ENCODE measurements around the gene AUH.
A peak's percentile ranks its signal among the peaks of the same experiment; 100 is the strongest.

Gene AUH

GRCh38 chr9:91197232-91198181 is 164.2 kb downstream of the AUH start:
- no peak for DNase-seq (ENCODE audit: low read depth)
- H3K4me3 ChIP-seq (ENCODE audit: low read depth, low read length) = no peak overlapping the region
- TF ChIP-seq, protein P1, sequence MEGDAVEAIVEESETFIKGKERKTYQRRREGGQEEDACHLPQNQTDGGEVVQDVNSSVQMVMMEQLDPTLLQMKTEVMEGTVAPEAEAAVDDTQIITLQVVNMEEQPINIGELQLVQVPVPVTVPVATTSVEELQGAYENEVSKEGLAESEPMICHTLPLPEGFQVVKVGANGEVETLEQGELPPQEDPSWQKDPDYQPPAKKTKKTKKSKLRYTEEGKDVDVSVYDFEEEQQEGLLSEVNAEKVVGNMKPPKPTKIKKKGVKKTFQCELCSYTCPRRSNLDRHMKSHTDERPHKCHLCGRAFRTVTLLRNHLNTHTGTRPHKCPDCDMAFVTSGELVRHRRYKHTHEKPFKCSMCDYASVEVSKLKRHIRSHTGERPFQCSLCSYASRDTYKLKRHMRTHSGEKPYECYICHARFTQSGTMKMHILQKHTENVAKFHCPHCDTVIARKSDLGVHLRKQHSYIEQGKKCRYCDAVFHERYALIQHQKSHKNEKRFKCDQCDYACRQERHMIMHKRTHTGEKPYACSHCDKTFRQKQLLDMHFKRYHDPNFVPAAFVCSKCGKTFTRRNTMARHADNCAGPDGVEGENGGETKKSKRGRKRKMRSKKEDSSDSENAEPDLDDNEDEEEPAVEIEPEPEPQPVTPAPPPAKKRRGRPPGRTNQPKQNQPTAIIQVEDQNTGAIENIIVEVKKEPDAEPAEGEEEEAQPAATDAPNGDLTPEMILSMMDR (IDR thresholded peaks at IDR 0.05; ENCODE audit: insufficient read depth, low read depth, low read length, missing control alignments) = no peak

DNA sequence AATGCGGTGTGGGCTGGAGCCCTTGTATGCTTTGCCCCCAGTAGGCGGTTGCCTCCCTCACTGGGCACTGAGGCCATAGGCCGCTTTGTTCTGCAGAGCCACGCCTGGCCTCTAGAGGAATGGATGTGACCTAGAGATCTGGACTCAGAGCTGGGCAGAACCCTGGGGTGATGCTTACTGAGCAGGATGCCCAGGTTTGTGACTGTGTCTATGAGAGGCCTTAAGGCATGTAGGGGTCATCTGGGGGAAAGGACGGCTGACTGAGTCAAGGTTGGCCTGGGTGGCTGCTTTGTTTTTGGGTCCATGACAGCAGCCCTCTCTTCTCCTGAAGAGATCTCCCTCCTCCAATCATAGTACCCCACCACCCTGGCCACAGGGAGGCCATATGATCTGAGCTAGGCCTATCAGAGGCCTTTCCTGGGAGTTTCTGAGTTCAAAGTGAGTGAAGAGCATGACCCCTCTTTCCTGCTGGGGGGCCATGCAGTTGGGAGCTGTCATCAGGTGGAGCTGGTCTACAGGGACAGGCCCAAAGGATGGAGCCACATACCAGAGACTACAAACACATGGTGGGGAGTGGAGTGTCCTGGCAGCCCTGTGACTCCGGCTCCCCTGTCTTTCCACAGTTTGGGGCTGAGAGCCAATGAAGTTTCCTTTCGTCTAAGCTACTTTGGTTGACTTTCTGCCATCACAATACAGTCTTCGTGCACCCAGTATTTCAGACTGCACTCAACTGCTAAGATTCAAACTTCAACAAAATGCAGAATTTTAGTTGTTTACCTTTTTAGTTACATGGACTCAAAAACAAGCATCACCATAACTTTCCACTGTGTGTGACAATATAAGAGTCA is 165.4 kb downstream of the AUH start:
- TF ChIP-seq, protein P1 (IDR thresholded peaks at IDR 0.05; ENCODE audit: insufficient read depth, low read depth, low read length, missing control alignments) = no peak
- H3K4me3 ChIP-seq (ENCODE audit: low read depth, low read length) = no peak overlapping the region
- no peak for DNase-seq (ENCODE audit: low read depth)

DNA sequence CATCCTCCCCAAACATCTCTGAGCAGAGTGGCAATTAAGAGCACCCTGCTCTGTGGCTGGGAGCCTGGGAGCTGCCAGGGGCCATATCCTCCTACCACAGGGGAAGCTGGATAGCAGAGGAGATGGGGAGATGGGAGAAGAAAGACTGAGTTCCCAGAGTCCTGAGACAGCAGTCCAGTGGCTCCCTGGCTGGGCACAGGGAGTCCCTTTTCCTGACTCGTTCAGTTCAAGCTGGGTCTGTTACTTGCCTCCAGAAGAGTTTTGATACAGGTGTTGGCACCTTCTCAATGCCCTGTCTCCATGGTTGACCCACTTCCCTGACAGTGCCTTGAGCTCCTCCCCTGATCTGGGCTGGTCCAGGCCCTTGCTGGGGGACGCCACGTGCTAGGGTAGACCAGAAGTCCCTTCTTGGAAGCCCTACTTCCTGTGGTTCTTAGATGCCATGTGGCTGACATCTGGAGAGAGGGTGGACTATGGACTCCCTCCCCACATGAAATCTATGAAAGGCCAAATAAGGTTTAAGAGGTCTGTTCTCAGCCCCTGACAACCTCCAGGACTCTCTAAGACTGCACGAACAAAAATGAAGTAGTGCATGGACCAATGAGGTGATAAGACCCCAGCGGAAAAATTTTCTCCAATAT is 166.2 kb downstream of the AUH start:
- no peak for DNase-seq (ENCODE audit: low read depth)
- no peak overlapping the region for H3K4me3 ChIP-seq (ENCODE audit: low read depth, low read length)
- TF ChIP-seq, protein P1 (IDR thresholded peaks at IDR 0.05; ENCODE audit: insufficient read depth, low read depth, low read length, missing control alignments) = no peak

- TF ChIP-seq, protein P1 (IDR thresholded peaks at IDR 0.05; ENCODE audit: insufficient read depth, low read depth, low read length, missing control alignments) = no peak
- H3K4me3 ChIP-seq (ENCODE audit: low read depth, low read length) = peak overlapping the region; percentile 57
- peak; percentile 76 for DNase-seq (ENCODE audit: low read depth)
These were observed 167.9 kb downstream of the AUH start for GRCh38 chr9:91193658-91194391.

DNA sequence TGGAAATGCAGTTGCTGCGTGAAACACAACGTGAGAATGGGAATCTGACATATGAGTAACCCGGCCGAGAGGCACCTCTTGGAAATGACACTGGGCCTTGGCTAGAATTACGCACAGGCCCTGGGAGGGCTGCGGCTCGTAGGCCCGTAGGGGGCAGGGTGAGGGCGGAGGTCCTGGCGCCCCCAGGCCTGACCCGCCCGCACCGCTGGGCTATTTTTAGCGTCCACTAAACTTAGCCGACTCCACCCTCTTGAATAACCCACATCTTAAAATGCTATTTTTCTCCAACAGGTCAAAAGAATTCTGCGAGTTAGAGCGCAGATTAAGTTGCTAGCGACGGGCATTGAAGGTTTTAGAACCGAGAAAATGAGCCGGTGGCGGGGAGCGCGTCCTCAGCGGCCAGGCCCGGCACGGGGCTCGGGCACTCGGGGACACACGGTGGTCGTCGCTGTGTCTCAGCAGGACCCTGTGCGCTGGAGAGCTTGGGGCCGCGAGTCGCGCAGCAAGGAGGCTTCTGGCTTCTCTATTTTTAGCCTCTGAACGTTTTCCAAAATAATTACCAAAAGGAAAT is 168.5 kb downstream of the AUH start:
- DNase-seq (ENCODE audit: low read depth) = peak; percentile 9
- peak overlapping the region; percentile 57 for H3K4me3 ChIP-seq (ENCODE audit: low read depth, low read length)
- TF ChIP-seq, protein P1 (IDR thresholded peaks at IDR 0.05; ENCODE audit: insufficient read depth, low read depth, low read length, missing control alignments) = no peak

Measured in GM12865 (cell line).